ENCODE measurements around the gene ALG13.

ALG13 gene

DNA sequence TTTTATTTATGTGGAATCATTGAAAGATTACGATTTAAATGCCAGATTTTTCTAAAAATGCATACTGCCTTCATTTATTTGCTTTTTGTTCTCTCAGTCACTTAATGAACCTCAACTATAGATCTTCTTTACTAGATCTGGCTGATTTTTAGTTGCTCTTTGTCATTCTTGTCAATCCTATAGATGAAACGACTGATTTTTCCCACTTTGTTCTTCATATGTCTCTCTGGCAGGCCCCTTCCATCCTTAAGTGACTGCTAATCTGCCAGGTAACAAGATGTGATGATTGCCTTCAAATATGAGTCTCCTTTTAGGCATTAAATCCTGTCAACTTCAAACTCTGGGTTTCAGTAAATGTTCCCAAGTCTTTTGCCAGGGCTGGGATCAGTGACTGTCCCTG, 61.0 kb downstream of the ALG13 start:
- TF ChIP-seq, protein P1, sequence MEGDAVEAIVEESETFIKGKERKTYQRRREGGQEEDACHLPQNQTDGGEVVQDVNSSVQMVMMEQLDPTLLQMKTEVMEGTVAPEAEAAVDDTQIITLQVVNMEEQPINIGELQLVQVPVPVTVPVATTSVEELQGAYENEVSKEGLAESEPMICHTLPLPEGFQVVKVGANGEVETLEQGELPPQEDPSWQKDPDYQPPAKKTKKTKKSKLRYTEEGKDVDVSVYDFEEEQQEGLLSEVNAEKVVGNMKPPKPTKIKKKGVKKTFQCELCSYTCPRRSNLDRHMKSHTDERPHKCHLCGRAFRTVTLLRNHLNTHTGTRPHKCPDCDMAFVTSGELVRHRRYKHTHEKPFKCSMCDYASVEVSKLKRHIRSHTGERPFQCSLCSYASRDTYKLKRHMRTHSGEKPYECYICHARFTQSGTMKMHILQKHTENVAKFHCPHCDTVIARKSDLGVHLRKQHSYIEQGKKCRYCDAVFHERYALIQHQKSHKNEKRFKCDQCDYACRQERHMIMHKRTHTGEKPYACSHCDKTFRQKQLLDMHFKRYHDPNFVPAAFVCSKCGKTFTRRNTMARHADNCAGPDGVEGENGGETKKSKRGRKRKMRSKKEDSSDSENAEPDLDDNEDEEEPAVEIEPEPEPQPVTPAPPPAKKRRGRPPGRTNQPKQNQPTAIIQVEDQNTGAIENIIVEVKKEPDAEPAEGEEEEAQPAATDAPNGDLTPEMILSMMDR (IDR thresholded peaks at IDR 0.05; ENCODE audit: control extremely low read depth, extremely low read depth, low read depth, missing control alignments), result no peak
- ChIA-PET POLR2A (no interaction called here), CTCF (interaction anchor here (1.2 kb wide), 1 partner anchor 10 kb away, joined by 3 read pairs; no protein-coding TSS in a partner anchor)
- no peak for DNase-seq (ENCODE audit: extremely low spot score)

DNA sequence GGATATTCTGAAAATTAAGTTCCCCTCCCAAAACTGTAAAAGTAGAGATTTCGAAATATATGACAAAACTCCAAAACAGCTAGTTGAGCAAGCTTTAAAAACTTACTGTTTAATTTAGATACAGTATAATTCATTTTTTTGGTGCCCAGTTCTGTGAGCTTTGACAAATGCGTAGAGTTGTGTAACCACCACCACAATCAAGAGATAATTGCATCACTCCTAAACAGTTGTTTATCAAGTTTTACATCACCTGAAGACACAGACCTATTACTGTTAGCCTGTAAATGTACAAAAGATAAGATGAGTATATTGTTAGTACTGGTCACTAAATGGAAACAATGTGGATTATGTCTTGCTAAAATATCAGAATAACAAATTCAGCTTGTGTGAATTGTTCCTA, 62.3 kb downstream of the ALG13 start:
- TF ChIP-seq, protein P1 (IDR thresholded peaks at IDR 0.05; ENCODE audit: control extremely low read depth, extremely low read depth, low read depth, missing control alignments), result no peak
- POLR2A ChIA-PET, result no interaction called here
- DNase-seq (ENCODE audit: extremely low spot score), result no peak
- CTCF ChIA-PET, result interaction anchor here (0.8 to 1.2 kb wide), 3 partner anchors 10 to 16 kb away, joined by 3 to 4 read pairs (median 4); no protein-coding TSS in a partner anchor

DNA sequence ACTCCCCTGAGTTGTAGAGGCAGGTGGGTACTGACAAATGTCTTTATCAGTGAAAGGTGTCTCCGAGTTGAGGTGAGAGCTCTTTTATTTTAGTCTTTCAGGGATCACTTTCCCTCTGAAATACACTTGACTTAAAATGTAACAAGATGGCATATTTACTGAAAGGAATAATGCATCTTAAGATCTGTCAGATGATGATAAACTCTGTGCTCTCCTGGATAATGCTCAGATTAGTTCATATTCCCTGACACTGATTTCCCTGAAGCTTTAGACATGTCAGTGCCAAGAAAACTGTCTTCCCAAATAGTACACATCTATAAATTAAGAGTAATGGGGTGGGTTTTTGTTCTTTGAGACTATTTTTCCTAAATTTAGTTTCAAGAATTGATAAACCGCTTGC, 75.5 kb downstream of the ALG13 start:
- POLR2A ChIA-PET, result no interaction called here

DNA sequence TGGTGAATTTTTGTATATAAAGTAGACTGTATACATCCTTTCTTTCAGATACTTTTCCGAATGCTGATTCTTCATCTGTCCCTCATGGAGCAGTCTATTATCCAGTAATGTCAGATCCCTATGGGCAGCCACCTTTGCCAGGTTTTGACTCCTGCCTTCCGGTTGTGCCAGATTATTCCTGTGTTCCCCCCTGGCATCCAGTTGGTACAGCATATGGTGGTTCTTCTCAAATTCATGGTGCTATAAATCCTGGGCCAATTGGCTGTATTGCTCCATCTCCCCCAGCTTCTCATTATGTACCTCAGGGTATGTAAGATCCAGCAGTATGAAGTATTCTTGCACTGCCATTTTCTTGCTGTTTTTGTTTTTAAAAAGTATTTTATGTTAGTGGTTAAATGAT, 78.7 kb downstream of the ALG13 start:
- no peak for DNase-seq (ENCODE audit: extremely low spot score)
- POLR2A ChIA-PET, result no interaction called here
- TF ChIP-seq, protein P1 (IDR thresholded peaks at IDR 0.05; ENCODE audit: control extremely low read depth, extremely low read depth, low read depth, missing control alignments), result no peak
- CTCF ChIA-PET, result interaction anchor here (2.1 kb wide), 1 partner anchor 17 kb away, joined by 4 read pairs; no protein-coding TSS in a partner anchor

More for the DNA sequence above, 75.5 kb downstream of the ALG13 start:
- TF ChIP-seq, protein P1 (IDR thresholded peaks at IDR 0.05; ENCODE audit: control extremely low read depth, extremely low read depth, low read depth, missing control alignments), result no peak
- no peak for DNase-seq (ENCODE audit: extremely low spot score)
- CTCF ChIA-PET, result no interaction called here

DNA sequence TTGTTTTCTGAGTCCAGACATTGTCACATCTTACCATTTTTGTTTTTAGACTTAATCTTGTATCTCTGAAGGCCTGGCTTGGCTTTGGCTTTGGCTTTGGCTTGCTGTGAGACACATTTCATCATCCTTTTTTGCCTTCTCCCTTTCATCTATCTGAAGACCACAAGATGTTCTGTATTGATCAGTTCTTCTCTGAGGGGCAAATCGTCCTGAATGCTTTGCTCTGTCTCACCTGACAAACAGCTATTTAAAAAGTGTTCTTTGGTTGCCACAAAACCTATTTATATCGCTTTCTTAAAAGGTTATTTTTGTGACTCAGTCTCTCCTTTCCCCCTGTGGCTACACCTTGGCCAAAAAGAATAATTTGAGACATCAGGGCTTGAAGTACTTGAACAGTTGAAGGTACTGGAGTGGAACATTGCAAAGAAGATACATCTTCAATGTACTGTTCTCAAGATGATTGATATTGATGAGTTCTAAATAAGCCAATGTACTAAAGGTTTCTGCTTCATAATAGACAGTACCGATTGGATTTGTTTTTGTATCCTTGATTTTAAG, 80.7 kb downstream of the ALG13 start:
- no peak for DNase-seq (ENCODE audit: extremely low spot score)
- TF ChIP-seq, protein P1 (IDR thresholded peaks at IDR 0.05; ENCODE audit: control extremely low read depth, extremely low read depth, low read depth, missing control alignments), result no peak
- POLR2A ChIA-PET, result no interaction called here
- CTCF ChIA-PET, result no interaction called here

DNA sequence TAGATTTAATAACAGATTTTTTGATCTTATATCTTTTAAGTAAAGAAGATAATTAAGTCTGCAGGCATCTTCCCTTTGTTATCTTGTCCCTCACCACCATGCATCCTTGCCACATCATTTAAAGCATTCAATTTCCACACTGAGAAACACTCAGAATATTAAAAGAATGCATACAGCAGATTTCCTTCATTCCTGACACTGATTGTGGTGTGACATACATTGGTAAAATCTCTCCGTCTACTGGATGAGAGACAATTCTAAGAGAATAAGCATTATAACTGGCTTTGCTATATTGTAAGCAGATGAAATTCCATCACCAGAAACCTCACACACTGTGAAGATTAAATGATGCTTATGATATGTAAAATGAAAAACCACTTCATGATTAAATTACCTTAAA, 97.6 kb downstream of the ALG13 start:
- TF ChIP-seq, protein P1 (IDR thresholded peaks at IDR 0.05; ENCODE audit: control extremely low read depth, extremely low read depth, low read depth, missing control alignments), result no peak
- POLR2A ChIA-PET, result no interaction called here
- CTCF ChIA-PET, result no interaction called here
- no peak for DNase-seq (ENCODE audit: extremely low spot score)
